IPS-NIHi7 (cell line): ENCODE results near the gene HLTF.

Experiments used
- DNase-seq: peaks from one replicate; pipeline ENCODE4 v3.0.0; 2012; ENCODE audit warnings: mixed read lengths; ENCODE audit errors: extremely low spot score

The HLTF gene

DNA sequence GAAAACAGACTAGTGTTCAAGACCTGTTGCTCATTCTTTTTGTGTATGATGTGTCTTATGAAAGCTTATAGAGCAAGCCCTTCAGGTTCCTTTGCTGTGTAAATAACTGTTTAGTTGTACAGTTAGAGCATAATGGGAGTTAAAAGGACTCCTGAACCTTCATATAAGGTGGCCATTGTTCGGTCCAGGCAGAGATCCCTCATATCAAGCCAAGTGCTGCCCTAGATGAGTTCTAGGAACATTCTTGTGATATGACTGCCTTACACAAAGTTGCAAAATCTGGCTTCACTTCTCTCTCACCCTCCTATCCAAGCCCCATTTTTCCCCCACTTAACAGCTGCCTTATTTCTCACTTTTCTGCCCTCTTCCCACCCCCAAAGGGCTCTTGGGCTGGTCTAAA, 68.1 kb downstream of the HLTF start:
- no peak for DNase-seq

DNA sequence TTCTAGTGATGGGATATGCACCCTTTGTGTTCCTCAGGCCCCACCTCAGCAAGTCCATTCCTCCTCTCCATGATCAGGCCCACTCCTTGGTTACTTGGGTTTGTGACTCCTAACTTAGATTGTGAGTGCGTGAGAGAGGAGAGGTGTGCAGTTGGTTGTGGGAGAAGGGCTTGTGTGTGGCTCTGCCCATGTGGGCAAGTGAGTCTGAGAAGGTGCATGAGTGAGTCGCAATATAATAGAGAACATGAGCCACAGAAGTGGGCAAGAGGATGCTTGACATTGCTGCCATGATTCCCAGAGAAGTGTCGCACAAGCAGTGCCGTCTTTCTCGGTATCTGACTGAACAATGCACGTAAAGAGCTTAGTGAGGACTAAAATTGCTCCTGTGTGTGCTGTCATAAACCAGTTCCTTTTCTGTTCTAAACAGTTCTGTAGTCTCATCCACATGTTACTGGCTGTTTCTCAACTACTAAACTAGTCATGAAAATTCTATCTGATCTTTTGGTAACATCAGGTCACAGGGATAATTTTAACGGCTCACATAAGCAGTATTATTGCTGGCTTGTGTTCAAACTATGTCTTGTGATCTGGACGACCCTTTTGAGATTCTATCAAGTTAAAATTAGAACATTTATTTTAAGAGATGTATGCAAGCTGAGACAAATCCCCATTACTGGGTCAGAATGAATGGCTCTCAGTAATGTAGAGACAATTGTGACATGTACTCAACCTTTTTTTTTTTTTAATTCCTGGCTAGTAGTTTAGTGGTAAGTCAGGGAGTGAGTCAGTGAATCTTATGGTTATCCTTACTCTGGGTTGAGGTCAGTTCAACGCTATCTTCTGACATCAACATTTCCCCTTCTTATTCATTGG, 69.4 kb downstream of the HLTF start:
- DNase-seq, result no peak

DNA sequence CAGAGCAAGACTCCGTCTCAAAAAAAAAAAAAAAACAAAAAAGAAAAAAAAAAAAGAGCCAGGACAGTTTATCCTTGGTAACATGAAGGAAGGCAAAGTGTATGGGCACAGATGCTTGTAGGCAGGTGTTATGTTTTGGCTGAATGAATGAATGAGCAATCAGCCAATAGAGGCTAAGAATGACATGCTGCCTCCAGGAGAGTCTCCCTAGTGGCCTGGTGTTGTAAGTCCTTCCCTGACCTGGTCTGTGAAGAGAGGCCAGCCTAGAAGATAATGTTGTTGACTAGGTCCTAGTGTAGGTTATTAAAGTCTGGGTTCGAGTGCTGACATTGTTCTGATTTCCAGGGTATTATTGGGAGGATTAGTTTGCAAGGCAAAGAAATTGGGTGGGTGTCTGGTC, 70.1 kb downstream of the HLTF start:
- DNase-seq, result no peak

DNA sequence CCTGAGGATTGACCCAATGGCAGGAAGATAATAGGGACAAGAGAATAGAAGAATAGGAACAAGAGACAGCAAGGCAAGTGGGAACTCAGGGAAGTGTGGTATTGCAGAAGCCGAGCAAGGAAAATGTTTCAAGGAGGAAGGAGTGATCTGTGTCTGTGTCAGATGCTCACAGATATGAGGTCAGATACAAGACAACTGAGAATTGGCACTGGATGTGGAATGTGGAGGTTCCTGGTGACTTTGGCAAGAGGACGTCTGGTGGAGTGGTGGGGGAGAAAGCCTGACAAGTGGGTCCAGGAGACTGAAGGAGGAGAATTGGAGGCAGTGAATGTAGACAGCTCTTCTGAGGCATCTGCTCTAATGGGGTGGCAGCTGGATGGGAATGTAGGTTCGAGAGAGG, 70.9 kb downstream of the HLTF start:
- no peak for DNase-seq

DNA sequence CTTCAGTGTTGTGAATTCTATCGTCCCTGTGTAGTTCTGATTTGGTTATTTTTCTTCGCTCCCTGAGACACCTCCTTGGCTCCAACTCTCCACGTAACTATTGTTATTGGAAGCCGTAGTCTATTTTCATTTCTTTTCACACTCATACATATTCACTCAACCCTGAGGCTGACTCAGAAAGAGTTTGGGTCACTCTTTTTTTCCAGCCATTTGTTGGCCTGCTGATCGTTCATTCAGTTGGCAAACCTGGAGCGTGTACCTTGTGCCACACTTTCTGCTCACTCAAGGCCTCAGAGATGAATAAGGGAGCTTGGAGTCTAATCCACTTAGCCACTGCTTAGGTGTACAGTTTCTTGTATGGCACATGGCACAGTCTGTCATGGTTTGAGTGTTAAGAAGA, 72.6 kb downstream of the HLTF start:
- no peak for DNase-seq

DNA sequence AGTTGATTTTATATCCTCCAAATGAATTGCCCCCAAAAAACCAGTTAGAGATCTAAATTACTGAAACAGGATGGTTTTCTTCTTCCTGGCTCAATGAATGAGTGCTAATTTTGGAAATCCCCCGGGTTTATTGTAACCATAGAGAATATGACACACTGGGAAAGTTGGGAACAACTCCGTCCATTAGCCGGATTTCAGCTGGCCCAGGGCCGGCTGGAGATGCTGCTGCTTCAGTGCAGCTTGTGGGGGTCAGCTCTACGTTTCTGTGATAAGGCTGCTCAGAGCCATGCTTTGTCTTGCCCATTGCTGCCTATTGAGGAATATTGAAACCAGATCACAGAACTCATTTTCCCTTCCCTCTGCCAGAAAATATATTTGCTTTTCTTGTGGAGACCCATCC, 74.7 kb downstream of the HLTF start:
- DNase-seq, result no peak

DNA sequence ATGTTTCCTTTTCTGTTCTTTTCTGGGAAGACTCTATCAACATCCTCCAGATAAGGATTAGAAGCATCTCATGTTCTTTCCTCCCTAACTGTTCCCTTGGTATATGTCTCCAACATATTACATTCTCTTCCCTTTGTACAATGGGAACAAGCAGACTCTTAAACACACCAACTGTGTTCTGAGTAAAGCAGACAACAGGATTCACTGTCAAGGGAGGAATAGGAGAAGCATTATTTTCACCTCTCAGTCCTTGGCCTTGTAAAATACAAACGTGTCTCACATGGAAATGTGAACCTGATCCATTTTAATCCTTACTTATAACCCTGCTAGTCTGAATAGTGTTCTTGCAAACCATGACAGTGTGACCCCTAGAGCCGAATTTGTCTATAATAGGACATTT, 75.4 kb downstream of the HLTF start:
- DNase-seq, result no peak

DNA sequence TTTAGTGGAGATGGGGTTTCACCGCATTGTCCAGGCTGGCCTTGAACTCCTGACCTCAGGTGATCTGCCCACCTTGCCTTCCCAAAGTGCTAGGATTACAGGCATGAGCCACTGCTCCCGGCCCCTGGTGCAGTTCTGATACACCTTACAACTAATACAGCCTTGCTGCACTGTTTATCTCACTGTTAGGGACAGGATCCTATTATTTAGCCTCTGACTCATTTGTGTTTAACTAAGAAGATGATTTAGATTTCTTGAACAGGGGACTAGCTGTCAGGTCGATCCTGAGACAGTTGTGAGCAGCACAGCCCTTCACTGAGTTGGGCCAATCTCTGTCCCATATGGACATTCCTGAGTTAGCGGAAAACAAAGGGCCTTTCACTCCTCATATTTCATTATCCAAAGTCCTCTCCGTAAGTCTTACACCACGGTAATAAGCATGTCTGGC, 75.8 kb downstream of the HLTF start:
- DNase-seq, result no peak

DNA sequence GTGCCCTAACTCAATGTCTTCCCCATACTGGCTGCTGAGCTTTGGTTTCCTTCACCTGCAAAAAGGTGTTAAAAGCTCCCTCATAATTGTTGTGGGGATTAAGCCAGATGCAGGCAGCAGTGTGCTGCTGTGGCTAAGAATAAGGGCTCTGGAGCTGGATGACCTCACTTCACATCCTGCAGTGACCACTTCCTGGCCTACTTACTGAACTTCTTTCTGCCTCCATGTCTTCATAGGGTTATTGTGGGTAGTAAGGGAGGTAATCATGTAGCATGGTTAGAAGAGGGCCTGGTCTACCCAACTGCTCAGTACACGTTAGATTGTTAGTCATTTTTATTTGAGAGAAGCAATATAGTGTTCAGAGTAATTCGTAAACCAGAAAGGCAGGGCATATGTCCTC, 76.6 kb downstream of the HLTF start:
- no peak for DNase-seq

DNA sequence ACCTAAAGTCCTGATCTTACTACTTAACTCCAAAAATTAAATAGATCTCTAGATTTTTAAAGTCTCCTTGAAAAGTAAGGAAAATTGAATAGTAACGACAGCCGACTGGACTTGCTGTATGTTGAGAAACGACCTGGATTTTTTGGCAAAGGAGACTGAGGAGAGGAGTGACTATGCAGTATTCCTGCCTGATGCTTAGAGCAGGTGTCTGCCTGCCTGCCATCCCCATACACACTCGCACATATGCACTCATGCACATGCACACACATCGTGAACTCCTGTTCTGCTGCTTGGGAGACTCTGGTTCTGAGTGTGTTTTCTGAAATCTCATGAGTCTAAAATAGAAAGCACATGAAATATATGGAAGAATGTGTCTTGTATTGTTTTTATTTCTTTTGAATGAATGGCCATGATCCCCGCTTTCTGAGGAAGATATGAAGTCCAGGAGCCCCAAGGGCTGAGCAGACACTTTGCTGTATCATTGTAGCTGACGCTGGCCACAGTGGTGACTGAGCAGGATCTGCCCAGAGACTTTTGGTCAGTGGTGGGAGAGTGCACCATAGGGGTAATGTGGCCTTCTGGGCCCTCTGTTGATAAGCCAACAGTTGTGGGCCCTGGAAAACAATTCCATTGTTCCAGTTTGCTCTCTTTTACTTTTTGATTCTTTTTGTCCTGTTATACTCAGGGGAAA, 78.6 kb downstream of the HLTF start:
- DNase-seq, result no peak

DNA sequence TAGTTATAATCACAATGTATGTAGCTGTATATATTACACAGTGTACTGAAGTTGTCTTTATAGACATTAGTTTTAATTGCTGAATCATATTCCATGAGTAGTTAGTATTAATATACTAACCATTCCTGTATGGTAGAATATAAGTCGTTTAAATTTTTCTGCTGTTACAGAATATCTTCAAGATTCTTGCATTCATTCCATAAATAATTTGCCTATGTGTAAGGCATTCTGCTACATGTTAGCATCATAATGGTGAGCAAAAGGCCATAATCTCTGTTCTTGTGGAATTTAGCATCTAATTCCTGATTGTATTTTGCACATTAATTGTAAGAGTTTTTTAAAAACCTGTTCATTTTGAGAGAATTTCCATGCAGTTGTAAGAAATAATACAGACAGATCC, 80.9 kb downstream of the HLTF start:
- DNase-seq, result no peak

DNA sequence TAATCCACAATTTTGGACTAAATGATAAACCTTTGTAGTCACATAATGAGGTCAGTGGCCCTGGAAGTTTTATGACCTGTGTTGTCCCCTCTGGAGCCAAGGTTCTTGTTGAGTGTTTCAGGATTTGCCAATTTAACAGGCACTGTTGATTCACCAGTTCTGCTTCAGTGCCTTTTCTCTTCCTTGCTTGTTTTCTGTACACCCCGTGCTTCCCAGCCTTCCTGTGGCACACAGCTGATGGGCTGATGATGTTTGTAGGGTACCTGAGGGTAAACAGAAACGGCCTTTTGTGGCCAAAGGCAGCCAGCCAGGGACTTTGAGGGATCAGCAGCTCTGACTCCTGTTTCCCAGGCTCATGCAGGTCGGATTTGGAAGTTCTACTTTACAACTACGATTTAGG, 81.7 kb downstream of the HLTF start:
- no peak for DNase-seq

DNA sequence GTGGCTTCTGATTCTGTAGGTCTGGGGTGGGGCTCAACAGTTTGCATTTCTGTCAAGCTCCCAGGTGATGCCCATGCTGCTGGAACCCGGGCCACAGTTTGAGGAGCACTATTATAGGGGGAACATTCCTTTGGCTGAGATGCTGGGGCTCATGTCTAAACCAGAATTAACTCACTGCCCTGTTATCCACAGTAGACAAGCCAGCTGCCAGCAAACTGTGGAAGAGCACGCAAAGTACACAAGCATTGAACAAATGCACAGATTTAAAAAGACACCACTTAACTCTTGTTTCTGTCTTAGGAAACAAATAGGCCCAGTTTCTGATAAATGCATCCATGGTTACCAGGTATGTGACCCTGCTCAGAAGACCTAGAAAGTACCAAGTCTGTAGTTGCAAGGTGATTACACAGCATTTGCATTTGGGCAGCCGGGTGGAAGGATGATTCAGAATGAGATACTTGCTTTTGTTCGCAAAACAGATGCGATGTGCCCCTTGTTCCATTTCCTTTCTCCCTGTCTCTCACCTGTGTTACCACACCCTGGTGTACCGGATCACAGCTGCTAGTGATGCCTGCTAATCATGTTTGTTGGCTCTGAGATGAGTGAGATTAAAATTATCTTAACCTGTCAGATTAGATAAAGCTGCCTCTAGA, 82.6 kb downstream of the HLTF start:
- DNase-seq, result no peak

DNA sequence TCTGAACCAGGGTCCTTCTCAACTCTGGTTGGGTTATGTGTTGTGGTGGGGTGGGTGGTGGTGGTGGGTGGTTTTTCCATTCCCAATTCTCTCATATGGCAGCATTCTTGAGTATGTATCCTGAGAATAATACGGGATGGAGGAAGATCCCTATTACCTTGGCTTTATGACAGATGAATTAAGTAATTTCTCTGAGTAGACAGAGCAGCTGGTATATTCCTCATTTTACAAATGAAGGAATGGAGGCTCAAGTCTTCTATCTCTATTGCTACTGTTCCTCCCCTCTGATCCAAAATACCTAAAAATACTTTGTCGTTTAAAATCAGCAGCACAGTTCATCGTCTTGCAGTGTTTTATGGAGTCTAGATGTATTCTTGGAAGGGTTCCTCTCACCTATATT, 84.6 kb downstream of the HLTF start:
- DNase-seq, result no peak

DNA sequence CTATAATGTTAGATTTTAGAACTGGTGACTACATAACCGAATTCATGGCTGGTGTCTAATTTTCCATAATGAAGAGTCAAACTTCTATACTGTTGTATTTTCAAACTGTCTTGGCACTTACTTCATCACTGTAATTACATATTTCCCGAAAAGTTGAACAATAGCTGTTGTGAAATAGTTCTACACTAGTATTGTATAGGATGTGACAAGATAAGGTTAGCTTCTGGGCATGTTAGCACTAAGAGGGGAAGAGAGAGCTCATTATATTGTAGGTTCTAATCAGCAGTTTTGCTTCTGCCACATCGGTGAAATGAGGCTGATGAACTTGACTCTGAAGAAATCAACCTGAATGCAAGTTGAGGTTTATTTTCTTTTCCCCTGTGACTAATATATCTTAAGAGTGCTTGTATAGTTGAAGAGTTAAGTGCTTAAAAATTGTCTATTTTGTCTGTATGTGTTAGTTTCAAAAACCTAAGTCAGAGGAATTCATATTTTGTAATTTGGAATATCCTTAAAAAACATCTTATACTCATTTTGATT, 86.1 kb downstream of the HLTF start:
- DNase-seq, result no peak

DNA sequence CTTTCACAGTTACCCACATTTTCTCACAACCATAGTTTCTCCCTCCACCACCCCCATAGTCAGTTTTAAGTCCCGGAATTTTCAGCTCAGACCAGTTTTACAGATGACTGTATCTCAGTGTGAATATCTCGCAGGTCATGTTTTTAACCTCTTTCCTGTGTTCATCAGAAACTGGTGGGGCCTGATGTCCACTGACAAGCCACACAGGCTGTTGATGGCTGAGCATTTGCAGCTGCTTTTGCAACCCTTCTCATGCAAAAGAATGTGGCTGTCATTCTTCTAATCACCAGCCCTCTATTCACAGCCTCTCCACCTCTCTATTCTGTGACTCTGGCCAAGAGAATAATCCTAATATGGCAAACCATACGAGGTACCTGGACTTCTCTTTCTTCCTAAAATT, 86.5 kb downstream of the HLTF start:
- DNase-seq, result no peak

DNA sequence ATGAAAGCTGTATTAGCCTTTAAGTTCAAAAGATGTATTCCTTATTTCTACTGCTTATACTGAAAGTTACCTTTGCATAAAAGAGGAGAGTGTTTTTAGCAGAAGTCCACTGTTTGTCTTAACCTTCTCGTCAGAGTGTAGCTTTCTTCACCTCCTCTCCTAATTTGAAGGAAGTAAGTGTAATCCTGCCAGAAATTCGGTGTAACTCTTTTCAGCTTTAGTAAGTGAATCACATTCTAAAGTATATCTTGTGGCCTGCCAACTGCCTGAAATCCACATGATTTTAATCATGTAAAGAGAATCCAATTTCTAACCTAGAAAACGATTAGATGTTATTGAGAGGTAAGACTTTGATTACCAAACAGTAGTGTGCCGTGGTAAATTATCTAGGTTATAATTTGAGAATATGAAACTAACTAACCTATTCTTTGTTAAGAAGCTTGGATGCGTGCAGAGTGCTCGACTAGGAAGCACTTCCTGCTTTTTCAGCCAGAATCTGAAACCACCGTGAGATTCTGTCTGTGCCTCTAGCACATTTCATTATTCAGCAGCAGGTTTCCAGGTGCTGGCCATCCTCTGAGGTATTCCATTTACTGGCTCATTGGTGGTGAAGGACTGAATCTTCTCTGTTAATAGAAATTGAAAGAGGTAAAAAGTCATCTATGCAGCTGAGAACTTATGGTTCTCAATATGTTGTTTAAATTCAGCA, 87.5 kb downstream of the HLTF start:
- DNase-seq, result no peak

DNA sequence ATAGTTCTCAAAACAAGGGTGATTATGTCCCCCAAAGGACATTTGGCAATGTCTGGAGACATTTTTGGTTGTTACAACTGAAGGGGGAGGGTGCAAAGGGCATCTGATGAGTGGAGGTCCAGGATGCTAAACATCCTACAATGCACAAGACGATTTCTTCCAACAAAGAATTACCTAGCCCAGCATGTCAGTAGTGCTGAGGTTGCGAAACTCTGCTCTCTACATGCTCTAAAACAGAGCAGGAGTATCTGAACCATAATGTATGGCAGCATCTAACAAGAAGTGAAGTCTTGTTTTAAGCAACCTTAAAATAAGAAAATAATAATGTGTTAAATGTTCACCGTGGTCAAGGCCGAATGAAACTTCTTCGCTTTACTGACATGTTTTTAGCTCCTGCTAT, 88.0 kb downstream of the HLTF start:
- DNase-seq, result no peak

DNA sequence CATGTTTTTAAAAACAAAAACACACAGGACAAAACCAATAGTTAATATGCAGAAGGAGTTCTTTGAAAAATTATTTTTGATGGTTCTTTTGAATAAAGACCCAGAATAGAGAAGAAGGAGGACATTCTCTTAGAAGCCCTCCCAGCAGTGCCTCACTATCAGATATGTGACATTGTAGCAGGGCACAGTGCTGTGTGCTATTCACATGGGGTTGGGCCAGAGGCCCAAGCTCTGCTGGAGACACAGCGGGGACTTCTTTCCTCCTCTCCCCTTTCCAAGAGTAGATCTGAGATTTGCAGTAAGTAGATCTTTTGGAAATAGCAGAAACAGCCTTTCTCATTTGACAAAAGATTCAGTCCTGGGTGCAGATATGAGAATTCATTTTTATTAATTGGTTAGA, 88.7 kb downstream of the HLTF start:
- DNase-seq, result no peak

DNA sequence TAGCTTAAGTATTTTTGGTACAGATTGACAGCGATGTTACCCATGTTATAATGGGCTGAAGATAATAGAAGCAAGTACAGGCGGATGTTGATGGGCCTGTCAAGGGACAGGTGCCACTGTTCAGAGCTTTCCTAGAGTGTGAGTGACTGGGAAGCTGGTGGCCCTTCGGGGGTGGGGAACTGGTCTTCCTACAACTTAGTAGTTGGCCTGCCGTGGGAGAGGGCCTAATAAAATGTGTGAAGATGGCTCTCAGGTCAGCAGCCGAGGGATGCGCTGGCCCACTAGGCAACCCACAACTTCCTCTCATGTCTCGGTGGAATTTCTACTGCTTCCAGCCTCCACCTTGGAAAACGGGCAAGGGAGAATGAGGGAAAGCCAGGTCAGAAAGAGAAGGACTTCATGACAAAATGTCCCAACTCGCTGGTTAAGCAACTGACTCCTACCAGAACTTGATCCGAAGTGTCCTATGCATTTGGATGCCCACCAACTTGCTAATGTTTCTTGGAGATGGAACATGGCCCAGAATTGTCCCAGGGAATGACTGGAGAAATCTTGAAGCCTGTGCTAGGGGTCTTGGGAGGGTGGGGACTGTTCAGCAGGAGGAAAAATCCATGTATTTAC, 93.6 kb downstream of the HLTF start:
- no peak for DNase-seq

DNA sequence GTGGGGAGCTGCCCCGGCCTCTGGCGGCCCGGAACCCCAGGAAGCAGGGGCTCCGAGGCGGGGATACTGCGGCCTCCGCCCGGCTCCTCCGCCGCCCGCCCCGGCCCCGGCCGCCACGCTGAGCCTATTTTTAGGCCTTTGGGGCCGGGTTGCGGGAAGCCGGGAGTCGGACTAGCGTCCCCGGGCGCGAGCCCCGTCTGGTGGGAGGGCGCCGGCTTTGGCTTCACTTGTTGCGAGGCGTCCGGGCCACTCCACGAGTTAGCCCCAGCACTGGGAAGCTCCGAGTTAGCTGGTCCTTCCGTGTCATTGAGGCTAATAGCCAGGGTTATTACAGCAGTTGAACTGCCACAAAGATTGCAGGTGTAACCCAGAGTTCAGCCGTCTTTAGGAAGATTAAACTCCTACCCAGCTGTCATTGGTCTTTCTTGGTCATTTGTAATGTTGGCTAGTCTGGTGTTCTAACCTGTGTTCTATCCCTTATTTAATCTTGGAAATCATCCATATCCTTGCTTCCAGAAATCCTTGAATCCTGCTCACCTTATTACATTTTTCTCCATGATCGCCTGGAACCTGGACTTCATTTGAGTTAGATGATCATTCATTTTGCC, 94.2 kb downstream of the HLTF start:
- peak; percentile 51 for DNase-seq
